ENCODE data around the gene SETX. TPM values are rescaled to one million over a fixed set of nuclear protein-coding genes. Genes with fewer than 3 reads are reported as not detected.

The SETX gene
- 43.1 and 44.3 TPM in 2 replicates for total RNA-seq (2021)
- long read RNA-seq, partial matches to known transcripts: 182 of 219 reads
- long read RNA-seq, other reads (novel, unspliced or antisense): 37 of 219 reads

GRCh38 chr9:132354637-132355355 is at the start of gene SETX:
Gene SETX, minus strand, starts transcription at chr9:132354986. Its CDS starts 5,558 bp downstream, at chr9:132349428.
- Histone ChIP-seq H4K5ac (ENCODE audit: insufficient read length, low read depth, low read length) (no peak within 1 kb of the TSS), H3K23me2 (ENCODE audit: insufficient read length, low read depth, low read length, poor library complexity, severe bottlenecking) (peaks cover 5% of the 10 kb centered on the region), H4K8ac (replicated peaks; ENCODE audit: insufficient read length, low read depth, low read length) (no peak within 1 kb of the TSS), H4K91ac (ENCODE audit: insufficient read length, low read depth, low read length) (no peak within 1 kb of the TSS), H3K9me3 (ENCODE audit: control insufficient read depth, low read depth, low read length) (no peaks in the 10 kb centered on the region), H2AK5ac (ENCODE audit: insufficient read length, low read length) (no peak within 1 kb of the TSS), H3K9ac (ENCODE audit: extremely low read depth, insufficient read length, low read length) (peak within 1 kb of the TSS; percentile 99), H2AFZ (ENCODE audit: low read length) (peak within 1 kb of the TSS; percentile 36), H4K20me1 (ENCODE audit: control insufficient read depth, insufficient read depth, insufficient read length) (no peaks in the 10 kb centered on the region), H2BK15ac (ENCODE audit: low read depth, low read length) (peak within 1 kb of the TSS; percentile 87; the same call in 1 of the 2 replicates), H3K27ac (ENCODE audit: insufficient read length, low read depth, low read length) (peak within 1 kb of the TSS; percentile 66), H3K18ac (ENCODE audit: insufficient read length, low read depth, low read length) (peak within 1 kb of the TSS; percentile 97), H3K4me1 (ENCODE audit: insufficient read depth, low read length) (no peaks in the 10 kb centered on the region), H3K23ac (ENCODE audit: insufficient read length, low read depth, low read length) (no peak within 1 kb of the TSS), H2BK20ac (ENCODE audit: low read depth, low read length, poor library complexity, severe bottlenecking) (no peak within 1 kb of the TSS), H3K4me2 (ENCODE audit: insufficient read depth, insufficient read length, low read length) (peak within 1 kb of the TSS; percentile 62), H3K27me3 (ENCODE audit: insufficient read depth, low read length) (no peaks in the 10 kb centered on the region), H3K56ac (ENCODE audit: insufficient read length, low read depth, low read length) (no peak within 1 kb of the TSS), H2BK12ac (ENCODE audit: insufficient read length, low read depth, low read length) (no peak within 1 kb of the TSS), H3K14ac (ENCODE audit: insufficient read depth, low read length) (peak within 1 kb of the TSS; percentile 99), H3K79me1 (ENCODE audit: insufficient read depth, low read depth, low read length, poor library complexity, severe bottlenecking) (no peaks in the 10 kb centered on the region), H2BK120ac (ENCODE audit: low read depth, low read length, poor library complexity, severe bottlenecking) (no peak within 1 kb of the TSS), H2BK5ac (ENCODE audit: insufficient read length, low read length) (no peak within 1 kb of the TSS), H3K4ac (ENCODE audit: low read depth, low read length) (no peak within 1 kb of the TSS; the same call in 1 of the 2 replicates), H3T11ph (ENCODE audit: low read length) (peak within 1 kb of the TSS; percentile 29), H3K79me2 (ENCODE audit: insufficient read depth, low read length) (peaks cover 4% of the 10 kb centered on the region; the same call in 1 of the 2 replicates)
- Mint-ChIP-seq H3K9me3 (no peaks in the 10 kb centered on the region; a peak in 1 of 5 replicates), H3K27me3 (ENCODE audit: low read depth) (no peaks in the 10 kb centered on the region), H3K4me1 (peaks cover 13 to 15% of the 10 kb centered on the region in 2 experiments), H3K27ac (peak within 1 kb of the TSS; percentile 97 to 99 (median 98)), H3K36me3 (ENCODE audit: insufficient read depth in 1 of 3, low read depth in 3 of 3) (peaks cover 14 to 37% (median 24%) of the 10 kb centered on the region in 3 experiments; a peak in 6 of 7 replicates), H3K4me3 (peak within 1 kb of the TSS; percentile 94 to 97)
- TF ChIP-seq CTCF (conservative IDR thresholded peaks at IDR 0.05): no peak
- peak; percentile 98 for DNase-seq
- no CpG with 5 or more reads among the region's 82 CpGs for WGBS (ENCODE audit: extremely low coverage, insufficient read length, low lambda C conversion rate)
